Spleen (tissue), 7 donors: ENCODE measurements around the gene SLC1A2.

Experiments used
- CTCF ChIP-seq, 11 experiments: fragments of 200-600 bp in 7 of 11; fragments of 450-650 bp in 4 of 11; sonication (generic) in 4 of 11; IDR thresholded peaks in 8 of 11; conservative IDR thresholded peaks in 3 of 11; 1 replicate in 7 of 11; 2 replicates in 4 of 11; pipeline versions ENCODE4 v1.4.0 to v1.8.0; 2016 to 2021; ENCODE audit warnings: antibody characterized with exemption in 11 of 11, inconsistent platforms in 4 of 11, mild to moderate bottlenecking in 1 of 11
- POLR2A ChIP-seq, 3 donors: fragments of 450-650 bp; IDR thresholded peaks; one replicate each; pipeline ENCODE4 v1.5.1; 2017; ENCODE audit warnings: antibody characterized with exemption in 3 of 3, mild to moderate bottlenecking in 1 of 3
- POLR2AphosphoS5 ChIP-seq, 3 donors: sonication (generic); formaldehyde crosslinking; IDR thresholded peaks; one replicate each; pipeline ENCODE4 v1.5.1; 2017; ENCODE audit warnings: antibody characterized with exemption in 3 of 3
- donor health status: DM: no; HTN: no; CAD: no; lungs with moderate emphysema.
- donor health status: DM: no; HTN: no; CAD: no.
- donor health status: DM: no; HTN: no; CAD: no.

DNA sequence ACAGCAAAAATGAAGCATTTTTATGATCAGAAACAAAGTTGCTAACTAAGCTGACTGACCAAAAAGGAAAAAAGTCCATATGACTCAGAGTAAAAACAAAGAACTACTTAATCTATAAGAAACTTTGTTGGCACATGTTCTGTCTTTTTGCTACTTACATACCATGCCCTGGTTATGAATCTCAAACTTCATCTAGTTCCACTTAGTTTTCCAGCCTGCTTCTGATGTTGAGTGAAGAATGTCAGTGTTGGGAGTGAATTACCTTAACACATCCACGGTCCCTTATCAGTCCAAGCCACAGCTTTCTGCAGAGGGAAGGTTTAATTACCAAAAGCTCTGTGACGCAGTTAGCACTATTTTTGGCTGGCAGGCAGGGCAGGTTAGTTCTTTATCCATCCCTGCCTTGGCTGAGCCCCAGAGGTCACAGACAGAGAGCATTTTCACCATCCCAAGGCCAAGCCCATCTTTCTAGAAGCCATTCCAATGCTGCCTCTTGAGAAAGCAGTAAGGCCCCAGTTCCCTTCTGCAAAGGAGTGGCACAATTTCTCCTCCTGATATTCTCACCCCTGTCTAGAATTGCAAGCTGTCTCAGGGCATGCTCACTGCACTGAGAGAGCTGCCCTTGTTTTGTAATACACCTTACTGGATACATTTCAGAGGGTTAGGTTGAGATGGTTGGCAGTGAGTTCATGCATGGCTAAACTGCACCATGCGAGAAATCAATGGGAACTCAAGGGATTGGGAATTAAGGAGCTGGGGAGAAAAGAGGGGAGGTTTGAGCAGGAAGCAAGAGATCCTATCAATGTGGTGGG, 67.1 kb downstream of the SLC1A2 start:
- no peak for TF ChIP-seq CTCF (IDR thresholded peaks at IDR 0.05 in 8 of 11, conservative IDR thresholded peaks at IDR 0.05 in 3 of 11)
- TF ChIP-seq POLR2AphosphoS5 (IDR thresholded peaks at IDR 0.05) = no peak
- no peak for TF ChIP-seq POLR2A (IDR thresholded peaks at IDR 0.05)
